GM12892 (cell line): ENCODE data around the gene LRRC61.

Source experiments
- DNase-seq: peaks from one replicate; pipeline ENCODE4 v3.0.0; 2011; ENCODE audit not compliant: insufficient read length
- FAIRE-seq: peaks from 2 replicates; lab custom pipeline; 2011; peaks lifted over from hg19 to GRCh38; lab: Jason Lieb, UNC
- POLR2A ChIP-seq: IDR thresholded peaks from 2 replicates; pipeline ENCODE4 v1.6.1; 2011; ENCODE audit warnings: low read depth, low read length, control low read depth
- POLR2AphosphoS5 ChIP-seq: IDR thresholded peaks from 2 replicates; pipeline ENCODE4 v1.6.1; 2011; ENCODE audit warnings: low read depth, low read length, control low read depth
- TAF1 ChIP-seq: IDR thresholded peaks from 2 replicates; pipeline ENCODE4 v1.6.1; 2011; ENCODE audit warnings: low read depth, mild to moderate bottlenecking, control low read depth, low read length, borderline replicate concordance

The LRRC61 gene

DNA sequence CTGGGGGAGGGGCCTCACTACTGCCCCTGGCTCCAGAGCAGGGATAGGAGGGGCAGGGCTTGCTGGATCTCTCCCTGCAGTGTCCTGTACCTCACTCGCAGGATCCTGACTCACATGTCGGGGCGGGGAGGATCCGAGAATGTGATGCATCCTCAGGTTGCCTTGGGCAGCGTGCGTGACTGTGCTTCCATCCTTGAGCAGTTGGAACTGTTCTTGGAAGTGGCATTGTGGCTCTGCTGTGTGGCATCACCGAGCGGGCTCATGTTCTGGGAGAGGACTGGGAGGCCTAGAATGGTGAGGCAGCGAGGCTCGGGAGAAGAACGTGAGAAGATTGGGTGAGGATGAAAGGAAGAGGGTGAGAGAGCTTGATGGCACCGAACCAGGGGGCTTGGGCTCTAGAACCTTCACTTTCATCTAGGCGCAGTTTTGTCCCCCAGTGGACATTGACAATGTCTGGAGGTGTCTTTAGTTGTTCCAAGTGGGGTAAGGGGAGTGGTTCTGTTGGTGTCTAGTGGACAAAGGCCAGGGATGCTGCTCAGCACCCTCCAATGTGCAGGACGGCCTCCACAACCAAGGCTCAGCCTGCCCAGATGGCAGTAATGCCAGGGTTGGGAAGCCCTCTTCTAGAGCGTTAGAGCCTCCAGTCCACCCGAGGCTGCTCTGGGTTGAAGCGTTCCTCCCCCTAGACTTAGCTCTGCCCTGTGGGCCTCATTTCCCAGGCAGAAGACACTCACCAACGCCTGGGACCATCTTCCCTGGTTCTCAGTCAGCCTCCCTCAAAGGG lies 9.9 kb downstream of the LRRC61 start:
- no peak for FAIRE-seq
- no peak for DNase-seq
- TF ChIP-seq POLR2A (0 out of 2 replicates have a peak, but pooled peaks have one; percentile 29), POLR2AphosphoS5 (0 out of 2 replicates have a peak, but pooled peaks have one; percentile 18), TAF1 (no peak)

DNA sequence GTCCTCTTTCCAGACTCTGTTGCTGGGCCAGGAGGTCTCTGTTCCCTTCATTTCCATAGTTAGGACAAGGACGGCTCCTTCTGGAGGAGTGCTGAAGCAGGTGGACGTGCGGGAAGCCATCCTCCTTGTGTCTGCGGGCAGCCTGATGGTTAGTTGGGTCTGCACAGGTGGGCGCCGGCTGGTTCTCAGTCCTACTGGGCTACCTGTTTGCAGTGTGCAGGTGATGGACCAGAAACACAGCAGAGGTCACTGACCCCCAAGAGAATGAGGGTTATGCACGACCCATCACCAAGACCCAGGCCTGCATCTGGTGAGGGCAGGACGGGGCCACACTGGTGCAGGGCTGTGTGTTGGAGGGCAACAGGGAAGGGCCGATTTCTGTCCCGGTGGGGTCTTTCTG lies 10.5 kb downstream of the LRRC61 start:
- no peak for TF ChIP-seq POLR2AphosphoS5
- TF ChIP-seq TAF1, result no peak
- TF ChIP-seq POLR2A, result no peak
- no peak for FAIRE-seq
- DNase-seq, result no peak

DNA sequence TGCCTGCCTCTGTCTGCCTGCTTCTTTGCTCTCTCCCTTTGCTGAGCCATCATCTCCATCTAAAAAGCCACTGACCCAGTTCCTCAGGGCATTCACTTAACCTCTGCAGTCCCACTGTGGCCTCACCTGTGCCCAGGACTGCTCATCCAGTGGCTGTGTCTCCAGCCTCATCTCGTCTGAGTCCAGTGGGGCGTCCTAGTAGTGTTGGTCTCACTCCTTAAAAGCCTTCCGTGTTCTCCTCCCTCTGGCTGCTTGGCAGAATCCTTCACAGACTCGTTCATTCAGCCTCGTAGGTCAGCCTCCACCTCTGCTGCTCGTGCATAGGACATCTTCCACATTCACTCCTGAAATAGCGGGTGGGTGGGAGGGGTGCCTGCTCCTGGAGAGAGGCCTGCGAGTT lies 11.0 kb downstream of the LRRC61 start:
- FAIRE-seq (no peak), DNase-seq (no peak)
- TF ChIP-seq POLR2AphosphoS5 (no peak), TAF1 (no peak), POLR2A (no peak)

DNA sequence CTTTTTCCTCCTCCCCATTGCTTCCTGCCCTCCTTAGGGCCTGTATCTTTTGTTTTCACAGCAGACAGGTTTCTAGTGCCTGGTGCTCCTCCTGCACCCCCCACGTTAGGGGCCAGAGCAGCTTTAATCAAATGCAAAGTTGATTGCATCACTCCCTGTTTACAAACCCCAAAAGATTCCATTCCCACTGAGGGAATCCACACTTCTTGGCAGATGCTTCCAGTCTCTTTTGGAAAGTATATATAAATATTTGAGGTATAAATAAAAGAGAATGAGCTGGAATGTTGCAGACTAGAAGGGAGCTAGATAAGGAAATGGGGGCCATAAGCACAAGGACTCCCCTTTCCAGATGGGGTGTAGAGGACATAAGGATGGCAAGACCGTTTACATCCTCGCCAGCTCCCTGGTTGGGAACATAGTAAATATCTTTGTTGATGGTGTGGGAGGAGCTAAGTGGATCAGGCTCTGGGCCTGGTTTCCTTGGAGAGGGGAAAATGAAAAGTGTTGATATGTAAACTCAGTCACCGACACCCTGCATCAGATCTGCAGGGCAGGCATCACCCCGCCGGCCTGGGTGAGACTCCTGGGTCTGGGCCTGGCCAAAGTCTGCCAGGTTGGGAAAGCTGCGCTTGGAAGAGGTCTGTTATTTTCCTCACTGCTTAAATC lies 12.1 kb downstream of the LRRC61 start:
- FAIRE-seq, result no peak
- no peak for DNase-seq
- no peak for TF ChIP-seq TAF1
- no peak for TF ChIP-seq POLR2A
- TF ChIP-seq POLR2AphosphoS5, result no peak

DNA sequence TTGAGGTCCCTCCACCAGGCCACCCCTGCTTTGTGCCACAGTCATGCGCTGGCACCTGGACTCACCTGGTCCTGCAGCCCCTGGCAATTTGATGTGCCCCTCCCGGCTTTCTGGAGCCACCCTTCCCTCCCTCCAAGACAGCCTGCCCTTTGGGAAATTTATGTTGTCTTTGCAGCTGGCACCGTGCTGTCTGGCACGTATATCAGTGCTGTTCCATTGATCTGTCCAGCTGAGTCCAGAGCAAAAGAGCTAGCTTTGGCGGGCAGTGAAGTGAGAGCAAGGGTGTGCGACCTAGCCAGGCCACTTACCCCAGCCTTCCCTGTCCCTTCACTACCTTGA lies 12.6 kb downstream of the LRRC61 start:
- FAIRE-seq (no peak), DNase-seq (no peak)
- TF ChIP-seq POLR2AphosphoS5 (no peak), POLR2A (no peak)

DNA sequence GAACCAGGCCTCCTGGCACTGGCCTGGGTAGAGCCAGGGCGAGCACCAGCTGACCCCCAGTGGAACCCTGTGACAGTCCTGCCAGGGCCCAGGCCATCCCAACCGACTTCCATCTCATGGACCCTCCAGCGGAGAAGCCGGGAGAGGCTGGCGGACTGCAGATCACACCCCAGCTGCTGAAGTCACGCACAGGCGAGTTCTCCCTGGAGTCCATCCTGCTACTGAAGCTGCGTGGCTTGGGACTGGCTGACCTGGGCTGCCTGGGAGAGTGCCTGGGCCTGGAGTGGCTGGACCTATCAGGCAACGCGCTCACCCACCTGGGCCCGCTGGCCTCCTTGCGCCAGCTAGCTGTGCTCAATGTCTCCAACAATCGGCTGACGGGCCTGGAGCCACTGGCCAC lies 13.6 kb downstream of the LRRC61 start:
- no peak for DNase-seq
- FAIRE-seq, result no peak
- TF ChIP-seq TAF1, result no peak
- no peak for TF ChIP-seq POLR2A

DNA sequence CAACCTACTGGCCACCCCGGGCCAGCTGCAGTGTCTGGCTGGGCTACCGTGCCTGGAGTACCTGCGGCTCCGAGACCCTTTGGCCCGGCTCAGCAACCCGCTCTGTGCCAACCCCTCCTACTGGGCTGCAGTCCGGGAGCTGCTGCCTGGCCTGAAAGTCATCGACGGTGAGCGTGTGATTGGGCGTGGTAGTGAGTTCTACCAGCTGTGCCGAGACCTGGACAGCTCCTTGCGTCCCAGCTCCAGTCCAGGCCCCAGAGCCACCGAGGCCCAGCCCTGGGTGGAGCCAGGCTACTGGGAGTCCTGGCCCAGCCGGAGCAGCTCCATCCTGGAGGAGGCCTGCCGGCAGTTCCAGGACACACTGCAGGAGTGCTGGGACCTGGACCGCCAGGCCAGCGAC lies 14.0 kb downstream of the LRRC61 start:
- DNase-seq (no peak), FAIRE-seq (no peak)
- TF ChIP-seq POLR2A, result no peak
- no peak for TF ChIP-seq TAF1
- no peak for TF ChIP-seq POLR2AphosphoS5

DNA sequence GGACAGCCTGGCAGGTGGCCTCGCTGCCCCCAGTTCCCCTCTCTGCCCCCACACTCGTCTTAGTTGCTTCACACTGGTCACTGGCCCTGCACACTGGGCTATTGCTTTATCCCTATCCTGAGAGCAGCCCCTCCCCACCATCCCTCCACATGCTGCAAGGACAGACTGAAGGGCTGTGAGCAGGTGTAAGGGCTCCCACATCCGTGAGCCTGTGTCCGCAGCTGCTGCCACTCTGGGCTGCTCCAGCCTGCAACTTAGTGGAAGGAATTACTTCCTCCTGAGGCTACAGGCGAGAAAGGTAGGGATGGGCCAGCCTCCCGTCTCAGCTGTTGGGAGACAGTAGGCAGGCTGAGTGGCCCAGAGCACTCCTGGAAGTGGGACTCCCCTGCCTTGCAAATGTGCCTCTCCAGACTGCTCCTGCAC lies 14.5 kb downstream of the LRRC61 start:
- TF ChIP-seq TAF1, result no peak
- TF ChIP-seq POLR2A, result no peak
- TF ChIP-seq POLR2AphosphoS5, result no peak
- FAIRE-seq (no peak), DNase-seq (no peak)

DNA sequence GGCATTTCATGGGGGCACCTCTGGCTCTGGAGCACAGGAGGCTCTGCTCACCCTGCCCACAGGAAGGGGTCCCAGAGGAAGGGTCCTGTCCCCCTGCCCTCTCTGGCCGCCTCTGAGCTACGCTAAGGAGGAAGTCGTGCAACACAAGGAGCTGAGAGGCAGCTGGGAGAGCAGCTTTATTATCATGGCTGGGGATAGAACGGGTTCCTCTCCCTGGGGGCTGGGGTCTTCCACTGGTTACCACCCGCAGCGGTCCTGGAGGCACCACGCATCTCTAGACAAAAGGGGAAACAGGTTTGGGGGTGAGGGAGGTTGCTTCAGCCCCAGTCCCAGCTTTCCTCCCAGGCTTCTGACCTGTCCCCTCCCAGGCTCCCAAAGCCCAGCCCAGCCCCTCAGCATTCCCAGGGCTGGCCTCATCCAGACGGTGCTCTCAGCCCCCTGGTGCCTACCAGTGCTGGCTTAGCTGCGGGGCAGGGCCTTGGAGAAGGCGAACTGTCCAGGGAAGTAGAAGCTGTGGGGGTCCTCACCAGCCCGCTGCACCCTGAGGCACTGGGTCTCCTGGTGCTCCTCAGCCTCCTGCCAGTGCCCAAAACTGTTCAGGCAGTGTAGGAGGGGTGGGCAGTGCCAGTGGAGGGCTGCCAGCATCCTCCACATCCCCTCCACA lies 15.1 kb downstream of the LRRC61 start:
- DNase-seq, result no peak
- TF ChIP-seq POLR2A, result no peak
- no peak for TF ChIP-seq TAF1
- no peak for TF ChIP-seq POLR2AphosphoS5

DNA sequence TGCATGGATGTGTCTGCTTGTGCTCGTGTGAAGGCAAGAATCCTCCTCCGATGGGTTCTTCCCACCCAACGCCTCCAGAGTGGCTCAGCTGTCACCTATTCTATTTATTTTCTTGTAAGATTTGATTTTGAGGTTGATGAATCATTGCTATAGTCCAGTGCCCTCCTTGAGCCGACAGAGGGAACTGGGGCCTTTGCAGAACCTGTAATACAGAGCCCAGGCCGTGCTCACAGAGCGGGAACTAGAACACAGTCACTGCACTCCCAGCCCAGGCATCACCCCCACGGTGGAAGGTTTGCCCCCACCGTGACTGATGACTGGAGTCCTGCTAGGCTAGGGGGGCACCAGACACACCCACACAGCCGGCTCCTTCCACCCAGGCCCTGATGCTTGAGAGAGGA lies 16.3 kb downstream of the LRRC61 start:
- TF ChIP-seq POLR2AphosphoS5 (no peak), TAF1 (no peak), POLR2A (no peak)
- no peak for DNase-seq
- no peak for FAIRE-seq

More for the DNA sequence above, 15.1 kb downstream of the LRRC61 start:
- no peak for FAIRE-seq

DNA sequence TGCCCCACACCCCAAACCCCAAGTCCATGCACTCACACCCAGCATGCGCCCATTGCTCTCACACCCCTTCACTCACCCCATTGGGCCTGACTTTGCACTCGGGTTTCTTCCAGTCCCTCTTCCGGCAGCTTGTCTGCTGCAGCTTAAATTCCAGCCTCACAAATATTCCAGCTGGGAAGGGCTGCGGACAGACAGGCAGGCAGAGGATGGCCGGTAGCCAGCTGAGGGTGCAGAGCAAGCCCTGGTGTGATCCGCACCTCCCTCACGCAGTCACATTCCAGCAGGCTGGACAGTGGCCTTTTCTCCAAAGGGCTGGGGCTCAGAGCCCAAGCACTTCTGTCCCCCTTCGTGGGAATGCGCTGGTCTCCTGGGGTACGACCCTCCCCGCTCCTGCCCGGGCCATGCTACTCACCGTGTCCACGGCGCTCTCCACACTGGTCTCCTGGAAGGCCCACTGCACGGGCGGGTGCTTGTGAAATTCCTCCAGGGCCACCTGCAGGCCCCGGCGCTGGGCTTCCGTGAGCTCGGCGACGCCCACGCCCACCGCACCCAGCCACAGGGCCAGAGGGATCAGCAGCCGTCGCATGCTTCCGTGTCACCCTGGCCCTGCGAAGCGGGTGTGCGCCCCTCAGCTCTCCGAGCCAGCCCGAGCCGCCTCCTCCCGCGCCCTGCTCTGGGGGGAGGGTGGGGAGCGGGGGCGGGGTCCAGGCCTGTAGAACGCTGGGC lies 17.0 kb downstream of the LRRC61 start:
- no peak for TF ChIP-seq POLR2AphosphoS5
- TF ChIP-seq TAF1, result no peak
- no peak for TF ChIP-seq POLR2A
- DNase-seq (no peak), FAIRE-seq (no peak)
